ENCODE data around the gene PHF10.
"Not testable (repeated sequence)": the region's sequence is repeated elsewhere in the genome, so short reads cannot be mapped to it uniquely, and the experiment has no call there.

The PHF10 gene
- 102 to 103 reads per million in 2 donors for total RNA-seq

DNA sequence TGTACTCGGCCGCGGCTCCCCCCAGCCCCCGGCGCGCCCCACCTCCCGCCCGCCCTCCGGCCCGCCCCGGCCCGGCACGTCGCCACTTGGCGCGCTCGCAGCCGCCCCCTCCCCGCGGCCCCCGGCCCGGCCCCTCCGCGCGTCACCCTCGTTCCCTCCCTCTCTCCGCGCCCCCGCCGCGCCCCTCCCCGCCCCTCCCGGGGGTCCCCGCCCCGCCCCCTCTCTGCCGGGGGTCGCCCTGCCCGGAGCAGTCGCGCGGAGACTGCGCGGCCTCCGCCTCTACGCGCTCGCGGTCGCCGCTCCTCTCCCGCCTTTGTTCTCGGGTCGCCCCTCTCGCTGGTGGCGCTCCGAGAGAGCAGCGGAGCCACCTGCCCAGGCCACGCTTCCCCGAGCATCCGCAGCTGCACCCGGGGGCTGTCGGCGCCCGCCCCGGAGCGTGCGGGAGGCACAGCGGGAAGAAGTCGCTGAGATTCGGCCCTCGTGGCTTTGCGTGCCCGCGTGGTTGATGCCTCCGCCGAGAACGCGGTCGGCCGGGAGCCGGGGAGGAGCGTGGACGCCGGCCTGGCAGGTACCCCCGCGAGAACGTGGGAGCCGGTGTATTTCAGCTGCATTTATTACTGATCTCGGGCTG lies at the start of gene PHF10:
PHF10 (minus strand) TSS at position 7 of the 631 bp plus-strand sequence. CDS start 569 bp downstream, outside the sequence.
- DNase-seq = peak; percentile 52 to 74 (median 58)

DNA sequence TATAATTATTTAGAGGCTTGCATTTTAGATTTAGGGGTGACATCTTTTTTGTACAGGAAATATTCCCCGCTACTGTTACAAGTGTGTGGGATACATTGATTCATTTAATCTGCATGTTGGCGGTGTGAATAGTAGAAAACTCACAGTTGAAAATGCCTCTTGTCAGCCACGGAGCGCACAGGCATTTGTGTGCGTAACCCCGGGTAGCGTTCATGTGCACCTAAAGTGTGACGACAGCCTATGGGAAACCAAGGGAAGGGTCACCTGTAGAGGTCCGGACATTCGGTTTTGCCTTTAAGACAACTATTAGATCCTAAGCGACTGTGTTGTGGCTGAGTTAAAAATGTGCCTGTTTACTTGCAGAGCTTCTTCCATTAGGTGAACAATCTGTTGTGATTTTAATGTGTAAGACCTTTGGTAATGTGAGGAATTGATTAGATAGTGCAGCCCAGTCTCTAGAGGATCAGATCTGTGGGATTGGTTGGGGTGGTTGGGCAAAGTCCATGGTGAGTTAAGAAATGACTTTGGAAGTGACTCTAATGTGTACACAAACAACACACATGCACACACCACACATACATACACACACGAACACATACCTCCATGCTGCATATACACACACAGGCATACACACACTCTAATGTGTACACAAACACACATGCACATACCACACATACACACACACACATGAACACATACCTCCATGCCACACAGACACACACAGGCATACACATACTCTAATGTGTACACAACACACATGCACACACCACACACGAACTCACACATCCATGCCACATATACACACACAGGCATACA lies 42.8 kb upstream of the PHF10 start:
- no peak for DNase-seq

DNA sequence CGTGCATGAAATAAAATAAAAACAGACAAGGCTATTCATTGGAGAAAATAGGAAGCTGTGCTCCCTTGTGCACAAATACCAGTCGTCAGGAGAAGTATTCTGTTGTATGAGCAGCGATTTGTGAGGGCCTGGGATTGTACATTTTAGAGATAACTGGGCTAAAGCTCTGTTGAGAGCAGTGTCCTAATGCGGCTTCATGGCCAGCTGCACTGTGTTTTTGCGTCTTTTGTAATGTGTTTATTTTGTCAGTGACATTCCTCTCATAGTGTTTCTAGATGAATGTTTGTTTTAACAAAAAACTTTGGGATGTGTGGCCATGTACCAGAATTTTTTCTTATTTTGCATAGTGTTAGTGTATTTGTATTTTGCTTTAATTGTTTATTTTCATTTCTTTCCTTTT lies 41.9 kb upstream of the PHF10 start:
- DNase-seq = no peak

DNA sequence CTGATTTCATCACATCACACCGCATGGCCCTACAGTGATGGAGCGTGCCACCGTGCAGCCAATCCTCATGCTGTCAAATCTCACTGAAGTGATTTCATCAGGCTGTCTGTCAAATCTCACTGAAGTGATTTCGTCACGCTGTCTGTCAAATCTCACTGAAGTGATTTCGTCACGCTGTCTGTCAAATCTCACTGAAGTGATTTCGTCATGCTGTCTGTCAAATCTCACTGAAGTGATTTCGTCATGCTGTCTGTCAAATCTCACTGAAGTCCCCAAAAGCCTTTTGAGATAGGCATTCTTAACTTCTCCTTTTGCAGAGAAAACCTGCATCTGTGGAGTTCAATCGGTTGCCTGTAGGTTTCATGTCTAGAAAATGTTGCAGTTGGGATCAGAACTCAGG lies 41.5 kb upstream of the PHF10 start:
- not testable (repeated sequence) for DNase-seq

DNA sequence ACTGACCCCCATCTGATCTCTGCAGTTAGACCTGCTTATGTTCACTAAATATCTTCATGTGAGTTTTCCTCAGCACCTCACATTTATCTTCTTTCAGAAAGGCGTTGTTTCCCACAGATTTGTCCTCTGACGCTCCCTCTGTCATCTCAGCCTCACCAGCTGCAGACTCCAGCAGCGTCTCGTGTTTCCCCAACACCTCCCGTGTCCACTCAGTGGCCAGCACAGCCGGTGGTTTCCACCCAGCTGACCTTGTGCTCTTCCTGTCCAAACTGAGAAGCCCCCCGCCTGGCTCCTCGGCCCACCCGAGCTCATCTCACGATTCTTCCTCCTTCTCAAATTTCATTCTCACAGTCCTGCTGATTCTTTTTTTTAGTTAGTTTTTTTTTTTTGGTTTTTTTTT lies 39.6 kb upstream of the PHF10 start:
- no peak for DNase-seq

DNA sequence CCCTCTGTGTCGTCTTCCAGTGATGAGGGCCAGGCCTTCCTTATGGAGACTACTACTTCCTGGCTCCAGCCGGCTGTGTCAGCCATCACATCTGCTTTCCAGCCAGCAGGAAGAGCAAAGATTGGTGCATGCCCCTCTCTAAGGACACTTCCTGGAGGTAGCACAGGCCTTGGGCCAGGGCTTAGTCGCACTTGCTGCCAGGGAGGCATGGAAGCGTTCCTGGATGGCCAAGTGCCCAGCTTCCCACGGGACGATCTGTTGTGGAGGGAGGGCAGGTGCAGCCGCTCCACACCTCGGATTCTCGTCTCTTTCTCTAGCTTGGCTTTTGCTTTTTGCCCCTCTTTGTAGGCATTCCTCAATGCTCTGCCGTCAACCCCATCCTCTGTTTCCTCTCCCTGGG lies 39.0 kb upstream of the PHF10 start:
- no peak for DNase-seq

DNA sequence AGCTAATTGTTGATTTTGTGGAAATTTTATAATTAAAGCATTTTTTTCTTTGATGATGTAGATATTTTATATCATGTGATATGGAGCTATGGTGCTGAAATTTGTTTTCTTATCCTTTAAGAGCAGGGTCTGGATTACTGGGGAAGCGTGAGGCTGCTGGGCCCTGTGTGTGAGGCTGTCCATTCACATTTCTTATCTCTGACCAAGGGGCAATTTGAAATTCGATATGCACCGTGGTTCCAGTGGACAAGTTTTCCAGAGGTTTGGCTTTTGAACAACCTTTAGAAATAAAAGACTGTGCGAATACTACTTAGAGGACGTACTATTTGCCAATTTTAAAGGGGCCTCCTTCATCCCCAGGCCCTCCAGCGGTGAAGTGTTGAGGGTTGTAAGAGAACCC lies 30.9 kb upstream of the PHF10 start:
- no peak for DNase-seq

DNA sequence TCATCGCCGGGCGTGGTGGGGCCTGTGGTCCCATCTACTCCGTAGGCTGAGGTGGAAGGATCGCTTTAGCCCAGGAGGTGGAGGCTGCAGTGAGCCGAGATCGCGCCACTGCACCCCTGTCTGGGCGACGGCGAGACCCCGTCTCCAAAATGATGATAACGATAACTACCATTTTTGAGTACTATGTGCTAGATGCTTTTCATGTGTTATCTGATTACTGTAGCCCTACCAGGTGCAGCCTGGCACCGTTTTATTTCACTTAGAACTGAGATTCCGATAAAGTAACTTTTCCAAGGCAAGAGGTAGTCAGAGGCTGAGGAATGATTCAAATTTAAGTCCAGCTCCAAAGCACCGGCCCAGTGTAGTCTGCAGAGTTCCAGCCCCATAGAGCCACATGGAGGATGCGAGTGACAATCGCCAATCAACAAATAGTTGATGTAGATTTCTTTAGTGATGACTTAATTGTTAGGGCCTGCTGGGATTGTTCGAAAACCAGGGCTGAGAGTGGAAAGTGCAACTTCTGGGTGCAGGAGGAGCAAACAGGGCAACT lies 27.8 kb upstream of the PHF10 start:
- peak in 1 of 5 experiments; percentile 34 for DNase-seq

DNA sequence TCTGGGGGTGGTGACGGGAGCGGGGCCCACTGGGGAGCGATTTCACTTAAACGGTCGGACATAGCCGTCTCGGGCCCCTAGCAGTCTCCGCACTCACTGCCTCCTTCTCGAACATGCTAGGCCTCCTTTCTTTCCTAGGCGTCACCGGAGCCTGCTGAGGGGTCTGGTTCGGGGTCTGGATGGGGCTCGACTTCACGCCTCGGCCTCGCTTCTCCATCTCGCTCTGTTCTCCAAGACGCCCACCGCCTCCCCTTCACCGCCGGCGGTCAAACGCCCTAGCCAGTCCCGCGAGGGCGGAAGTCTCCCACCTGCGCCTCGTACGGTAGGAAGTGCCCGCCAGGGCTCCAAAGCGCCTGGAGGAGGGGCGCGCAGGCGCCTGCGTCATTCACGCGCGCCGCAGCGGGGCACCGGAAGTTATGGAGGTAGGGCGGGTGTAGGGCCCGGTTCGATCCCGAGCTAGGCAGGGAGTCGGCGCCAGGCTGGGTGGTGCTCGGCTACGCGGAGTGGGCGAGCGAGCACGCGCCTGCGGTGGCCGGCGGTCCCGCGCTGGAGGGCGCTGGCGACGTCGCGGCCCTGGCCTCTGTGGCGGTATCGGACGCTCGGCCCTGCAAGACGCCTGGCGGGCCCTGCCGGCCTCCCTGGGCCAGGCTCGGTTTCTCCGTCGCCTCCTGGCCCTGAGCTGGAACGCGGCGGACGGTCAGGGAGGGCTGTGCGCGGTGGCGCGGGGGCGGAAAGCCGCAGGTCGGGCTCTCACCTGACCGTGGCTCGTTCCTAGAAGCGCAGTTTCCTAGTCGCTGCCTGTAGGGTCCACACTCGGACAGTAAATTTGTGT lies 27.2 kb upstream of the PHF10 start, which contains the start of the genes DYNLT2 and ERMARD:
DYNLT2 (minus strand) TSS at position 331 of the 832 bp plus-strand sequence; CDS start at position 217, 114 bp downstream.
ERMARD (plus strand) TSS at position 381 of the 832 bp plus-strand sequence; CDS start at position 417, 36 bp downstream.
- peak; percentile 85 to 95 (median 90) for DNase-seq

DNA sequence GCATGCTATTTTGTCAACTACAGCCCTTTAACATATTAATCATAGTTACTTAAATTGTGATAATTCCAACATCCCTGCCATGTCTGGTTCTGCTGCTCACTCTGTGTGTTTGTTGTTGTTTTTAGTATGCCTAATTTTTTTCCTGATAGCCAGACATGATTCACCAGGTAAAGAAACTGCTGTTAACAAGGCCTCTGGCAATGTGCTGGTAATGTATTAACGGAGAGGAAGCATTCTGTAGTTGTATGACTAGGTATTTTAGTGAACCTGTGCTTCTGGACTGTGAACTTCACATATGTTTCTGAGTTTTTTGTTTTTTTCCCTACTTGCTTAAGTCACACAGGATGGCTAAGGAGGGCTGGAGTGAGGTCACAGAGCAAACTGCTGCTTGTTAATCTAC lies 22.3 kb upstream of the PHF10 start:
- DNase-seq = no peak

DNA sequence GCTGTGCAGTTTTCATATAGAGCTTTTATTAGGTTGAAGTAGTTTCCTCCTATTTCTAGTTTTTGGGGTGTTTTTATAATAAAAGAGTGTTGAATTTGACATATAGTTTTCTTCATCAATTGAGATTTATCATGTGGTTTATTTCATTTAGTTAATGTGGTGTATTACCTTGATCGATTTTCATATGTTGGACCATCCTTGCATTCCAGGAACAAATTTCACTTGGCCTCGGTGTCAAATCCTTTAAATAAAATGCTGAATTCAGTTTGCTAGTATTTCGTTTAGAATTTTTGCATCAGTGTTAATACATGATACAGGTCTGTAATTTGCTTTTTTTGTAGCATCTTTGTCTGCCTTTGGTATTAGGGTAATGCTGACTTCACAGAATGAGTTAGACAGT lies 21.1 kb upstream of the PHF10 start:
- DNase-seq = no peak

DNA sequence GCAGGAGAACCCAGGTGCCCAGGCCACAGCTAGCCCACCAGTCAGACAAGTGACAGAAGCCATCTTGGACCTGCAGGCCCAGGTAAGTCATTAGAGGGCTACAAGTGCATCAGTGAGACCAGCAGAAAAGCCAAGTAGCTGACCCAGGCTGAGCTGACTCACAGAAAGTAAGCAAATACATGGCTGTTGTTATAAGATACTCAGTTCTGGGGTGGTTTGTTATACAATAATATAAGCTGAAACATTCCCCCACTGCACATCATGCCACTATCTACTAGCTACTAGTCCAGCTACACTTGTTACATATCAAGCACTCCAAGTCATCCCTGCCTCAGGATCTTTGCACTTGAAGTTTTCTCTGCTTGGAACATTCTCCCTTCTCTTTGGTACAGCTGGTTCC lies 17.0 kb upstream of the PHF10 start:
- DNase-seq = no peak

DNA sequence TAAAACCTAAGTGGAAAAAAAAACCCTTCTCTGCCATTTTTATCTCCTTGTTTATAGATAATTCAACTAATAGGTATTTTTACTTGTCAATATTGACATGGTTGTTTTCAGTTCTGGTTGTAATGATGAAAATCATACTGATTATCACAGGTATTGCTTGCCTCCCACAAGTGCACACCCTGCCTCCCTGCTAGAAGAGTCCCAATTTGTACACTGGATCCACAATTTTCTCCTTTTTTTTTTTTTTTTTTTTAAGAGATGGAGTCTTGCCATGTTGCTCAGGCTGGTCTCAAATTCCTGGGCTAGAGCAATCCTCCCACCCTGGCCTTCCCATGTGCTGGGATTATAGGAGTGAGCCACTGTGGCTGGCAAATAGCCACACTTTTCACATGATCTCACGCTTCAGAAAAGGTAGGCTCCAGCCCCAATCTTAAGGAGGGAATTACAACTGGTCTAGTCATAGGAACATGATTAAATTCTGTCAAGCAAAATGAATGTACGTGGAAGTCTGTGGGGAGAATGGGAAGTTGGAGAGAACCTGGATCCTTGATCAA lies 14.8 kb upstream of the PHF10 start:
- DNase-seq = no peak

DNA sequence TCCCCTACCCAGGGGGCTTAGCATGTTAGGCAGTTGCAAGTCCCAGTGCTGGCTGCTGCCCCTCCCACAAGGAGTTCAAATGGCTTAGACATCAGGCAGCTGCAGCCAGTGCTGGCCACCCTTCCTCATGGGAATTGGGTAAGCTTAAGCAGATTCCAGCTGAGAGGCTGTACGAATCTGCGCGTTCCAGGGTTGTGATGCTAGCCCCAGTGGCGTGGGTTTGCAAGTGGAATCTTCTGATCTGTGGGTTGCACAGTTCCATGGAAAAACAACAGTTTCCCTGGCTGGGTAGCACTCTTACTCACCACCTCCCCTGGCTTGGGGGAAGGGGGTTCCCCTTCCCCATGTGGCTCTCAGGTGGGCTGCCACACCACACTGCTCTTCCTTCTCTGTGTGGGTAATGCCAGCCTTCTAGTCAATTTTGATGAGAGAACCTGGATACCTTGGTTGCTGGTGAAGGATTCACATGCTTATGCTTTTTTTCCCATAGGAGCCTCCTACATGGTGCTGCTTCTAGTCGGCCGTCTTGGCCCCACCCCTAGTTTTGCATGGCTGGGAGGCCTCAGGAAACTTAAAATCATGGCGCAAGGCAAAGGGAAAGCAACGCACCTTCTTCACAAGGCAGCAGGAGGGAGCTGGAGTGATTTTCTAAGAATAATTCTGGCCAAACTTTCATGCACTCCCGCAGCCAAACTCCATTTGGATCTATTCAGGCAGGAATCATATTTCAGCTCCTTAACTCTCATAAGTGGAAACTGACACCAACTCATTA lies 14.1 kb upstream of the PHF10 start:
- DNase-seq = no peak

DNA sequence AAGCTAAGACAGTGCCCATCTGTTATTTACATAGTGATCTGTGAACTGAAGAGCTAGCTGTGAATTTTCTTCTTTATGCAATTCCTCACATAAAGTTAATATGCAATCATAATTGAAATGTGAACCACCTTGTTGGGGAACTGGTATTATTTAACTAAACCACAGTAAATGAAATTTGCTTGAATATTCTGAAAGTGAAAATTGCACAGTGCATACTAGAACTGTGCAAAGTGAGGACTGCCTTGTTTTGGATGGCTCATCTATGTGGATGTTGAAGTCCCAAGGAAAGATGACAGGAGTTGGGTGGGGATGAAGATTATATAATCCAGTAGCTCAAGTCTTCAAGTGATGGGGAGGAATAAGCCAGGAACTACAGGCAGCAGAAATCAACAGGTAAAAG lies 5.7 kb upstream of the PHF10 start:
- DNase-seq = no peak

DNA sequence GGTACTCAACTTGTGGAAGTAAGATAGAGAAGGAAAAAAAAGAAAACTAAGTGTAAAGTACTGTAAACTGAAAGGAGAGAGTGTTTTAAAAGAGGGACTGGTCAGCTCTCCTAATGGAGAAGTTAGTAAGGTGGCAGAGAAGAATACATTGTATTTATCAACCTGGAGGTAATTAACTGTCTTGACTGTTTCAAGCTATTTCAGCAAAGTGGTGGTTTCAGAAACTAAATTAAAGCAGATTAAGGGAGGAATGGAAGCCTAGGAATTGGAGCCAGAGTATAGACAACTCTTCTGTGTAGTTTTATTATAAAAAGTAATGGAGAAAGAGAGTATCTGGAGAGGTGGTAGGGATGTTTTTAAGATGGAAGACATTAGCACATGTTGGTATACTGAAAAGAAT lies 2.7 kb upstream of the PHF10 start:
- DNase-seq = no peak

DNA sequence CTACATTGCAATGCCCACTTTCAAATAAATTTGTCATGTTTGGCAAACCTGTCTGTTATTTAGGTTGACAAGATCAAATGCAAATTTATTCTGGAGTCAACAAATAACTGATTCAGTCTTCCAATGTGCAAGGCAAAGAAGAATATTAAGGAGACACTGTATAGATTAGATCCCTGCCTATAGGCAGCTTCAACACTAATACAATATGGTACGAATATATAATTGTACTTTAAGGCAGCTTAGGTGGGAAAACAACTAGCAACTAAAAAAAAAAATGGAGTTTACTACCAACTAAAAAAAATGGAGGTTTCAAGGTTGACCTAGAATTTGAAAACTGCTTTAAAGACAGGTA lies 1.7 kb upstream of the PHF10 start:
- DNase-seq = no peak

DNA sequence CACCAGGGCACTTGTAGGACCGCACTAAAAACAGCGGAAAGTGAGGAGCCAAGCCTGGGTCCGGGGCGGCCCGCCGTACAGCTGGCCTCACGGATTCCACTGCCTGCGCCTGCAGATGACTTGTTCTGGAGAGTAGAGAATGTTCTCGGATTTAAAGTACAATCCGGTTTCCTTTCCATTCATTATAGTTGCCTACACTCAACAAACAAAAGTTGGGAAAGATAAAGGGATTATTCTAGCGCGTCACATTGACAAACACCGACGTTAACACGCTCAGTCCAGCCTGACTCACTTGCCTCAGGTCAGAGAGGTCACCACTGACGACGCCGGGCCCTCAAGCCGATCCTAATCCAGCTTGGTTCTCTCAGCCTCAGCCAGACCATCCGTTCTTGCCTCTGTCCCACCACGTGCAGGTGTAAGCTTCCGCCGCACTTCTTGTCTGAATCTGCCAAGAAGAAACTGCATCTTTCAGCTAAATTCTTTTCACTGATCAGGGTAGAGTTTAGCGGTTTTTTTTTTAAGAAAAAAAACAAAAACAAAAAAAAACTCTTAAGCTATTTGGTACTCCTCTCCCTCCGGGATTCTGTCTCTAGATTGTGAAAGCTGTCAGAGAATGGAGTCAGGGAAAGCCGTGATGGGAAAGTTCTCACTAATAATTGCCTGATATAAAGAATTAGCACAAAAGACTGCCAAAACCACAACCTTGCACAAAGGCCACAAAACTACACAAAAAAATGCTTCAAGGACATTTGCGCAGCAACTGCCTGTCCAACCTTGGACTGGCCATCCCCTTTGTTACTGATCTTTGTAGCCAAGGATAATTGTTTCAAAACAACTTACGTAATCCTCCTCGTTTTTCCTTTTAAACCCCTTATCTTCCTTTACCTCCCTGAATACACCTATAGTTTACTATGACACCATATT lies 1.1 kb upstream of the PHF10 start:
- DNase-seq = no peak

DNA sequence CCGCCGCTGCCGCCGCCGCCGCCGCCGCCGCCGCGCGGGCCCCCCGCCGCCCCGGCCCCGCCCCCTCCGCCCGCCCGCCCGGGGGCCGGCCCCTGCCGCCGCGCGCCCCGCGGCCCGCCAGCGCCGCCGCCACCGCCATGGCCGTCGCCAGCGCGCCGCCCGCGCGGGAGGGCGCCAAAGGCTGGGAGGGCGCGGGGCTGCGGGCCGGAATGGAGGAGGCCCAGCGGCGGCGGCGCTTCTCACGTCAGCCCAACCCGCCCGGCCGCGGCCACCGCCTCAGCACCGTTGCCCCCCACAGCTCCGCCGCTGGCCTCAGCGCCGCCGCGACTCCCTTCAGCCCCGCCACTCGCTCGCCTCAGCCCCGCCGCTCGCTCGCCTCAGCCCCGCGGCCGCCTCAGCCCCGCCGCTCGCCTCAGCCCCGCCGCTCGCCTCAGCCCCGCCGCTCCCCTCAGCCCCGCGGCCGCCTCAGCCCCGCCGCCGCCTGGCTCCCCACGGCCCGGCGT lies 258 bp downstream of the PHF10 start:
- peak in 4 of 5 experiments; percentile 24 to 58 (median 34) for DNase-seq

DNA sequence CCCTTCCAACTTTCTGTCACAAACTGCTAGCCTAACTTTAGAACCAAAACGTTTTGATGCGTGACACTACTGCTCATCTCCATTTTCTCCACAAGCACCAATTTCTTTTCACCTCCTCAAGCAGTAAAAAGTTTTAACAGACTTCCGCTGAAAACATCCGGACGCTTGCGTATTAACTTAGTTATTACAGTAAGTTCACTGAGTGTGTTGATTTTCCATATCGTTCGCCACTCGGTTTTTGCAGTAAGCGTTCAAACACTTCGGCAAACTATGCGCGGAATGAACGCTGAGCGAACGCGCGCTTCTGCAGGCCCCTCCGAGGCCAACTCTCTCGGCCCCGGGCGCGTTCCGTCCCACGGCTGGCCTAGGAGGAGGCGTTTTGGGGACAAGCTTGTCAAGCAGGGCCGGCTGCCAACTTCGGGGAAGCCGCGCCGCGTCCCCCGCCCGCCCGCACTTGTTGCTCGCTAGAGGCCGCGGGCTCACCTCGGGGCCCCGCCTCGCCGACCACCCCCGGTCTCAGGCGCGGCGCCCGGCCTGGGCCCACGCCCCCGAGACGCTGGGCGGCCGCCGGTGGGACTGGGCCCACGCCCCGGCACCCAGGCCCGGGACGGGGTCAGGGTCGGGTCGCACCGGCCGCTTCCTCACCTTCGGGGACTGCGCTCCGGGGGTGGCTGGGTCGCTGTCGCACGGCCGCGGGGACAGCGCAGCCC lies 945 bp downstream of the PHF10 start:
- DNase-seq = peak; percentile 40 to 79 (median 59)
